ENCODE measurements around the gene FBXW7.

Gene FBXW7

GRCh38 chr4:152289941-152290340, 246.0 kb downstream of the FBXW7 start:
- no peak for DNase-seq (ENCODE audit: low read depth, low spot score)

- DNase-seq (ENCODE audit: low read depth, low spot score), result no peak
Measured at GRCh38 chr4:152289541-152289940, 246.4 kb downstream of the FBXW7 start.

- DNase-seq (ENCODE audit: low read depth, low spot score), result no peak
Measured at GRCh38 chr4:152283801-152284470, 252.0 kb downstream of the FBXW7 start.

GRCh38 chr4:152281822-152282221, 254.1 kb downstream of the FBXW7 start:
- DNase-seq (ENCODE audit: low read depth, low spot score), result no peak

GRCh38 chr4:152281211-152281610, 254.7 kb downstream of the FBXW7 start:
- DNase-seq (ENCODE audit: low read depth, low spot score), result no peak

GRCh38 chr4:152279234-152279566, 256.7 kb downstream of the FBXW7 start:
- DNase-seq (ENCODE audit: low read depth, low spot score), result no peak

- DNase-seq (ENCODE audit: low read depth, low spot score), result no peak
Measured at GRCh38 chr4:152278505-152279233, 257.2 kb downstream of the FBXW7 start.

GRCh38 chr4:152278172-152278504, 257.8 kb downstream of the FBXW7 start:
- DNase-seq (ENCODE audit: low read depth, low spot score), result no peak

GRCh38 chr4:152277333-152277732, 258.6 kb downstream of the FBXW7 start:
- DNase-seq (ENCODE audit: low read depth, low spot score), result no peak

GRCh38 chr4:152273343-152273742, 262.5 kb downstream of the FBXW7 start:
- no peak for DNase-seq (ENCODE audit: low read depth, low spot score)

Measured in activated CD4-positive, CD25-positive, alpha-beta regulatory T cell treated with anti-CD3 and anti-CD28 coated beads, Interleukin-2, amount 50 U/mL, for 16 hours (primary cell).